WERI-Rb-1 (cell line): Measurements from ENCODE around the gene PCDHGC5.

Experiments used
- DNase-seq: peaks from one replicate; pipeline ENCODE4 v3.0.0-alpha.2; 2020
- H3K27ac ChIP-seq: fragments of 250-450 bp; sonication (Bioruptor Pico); 2 replicates; pipeline ENCODE4 v1.5.1; 2020; ENCODE audit warnings: mild to moderate bottlenecking, moderate library complexity
- H3K27me3 ChIP-seq: fragments of 250-450 bp; sonication (Bioruptor Pico); 2 replicates; pipeline ENCODE4 v1.5.1; 2021; ENCODE audit warnings: mild to moderate bottlenecking, low read depth, moderate library complexity; ENCODE audit not compliant: insufficient read depth, severe bottlenecking
- H3K36me3 ChIP-seq: fragments of 250-450 bp; sonication (Bioruptor Pico); 2 replicates; pipeline ENCODE4 v1.5.1; 2020; ENCODE audit warnings: mild to moderate bottlenecking, moderate library complexity
- H3K4me3 ChIP-seq: 2 replicates; pipeline ENCODE4 v1.5.1; 2011; ENCODE audit warnings: low read depth, mild to moderate bottlenecking, control low read depth, low read length
- H3K9me3 ChIP-seq: fragments of 250-450 bp; sonication (Bioruptor Pico); 2 replicates; pipeline ENCODE4 v1.5.1; 2021; ENCODE audit warnings: mild to moderate bottlenecking, moderate library complexity; ENCODE audit not compliant: severe bottlenecking
- TF ChIP-seq, protein P1 (sequence below): IDR thresholded peaks from 2 replicates; pipeline ENCODE4 v1.5.1; 2011; ENCODE audit warnings: low read depth, mild to moderate bottlenecking, control low read depth, inconsistent platforms, low read length

PCDHGC5 gene

DNA sequence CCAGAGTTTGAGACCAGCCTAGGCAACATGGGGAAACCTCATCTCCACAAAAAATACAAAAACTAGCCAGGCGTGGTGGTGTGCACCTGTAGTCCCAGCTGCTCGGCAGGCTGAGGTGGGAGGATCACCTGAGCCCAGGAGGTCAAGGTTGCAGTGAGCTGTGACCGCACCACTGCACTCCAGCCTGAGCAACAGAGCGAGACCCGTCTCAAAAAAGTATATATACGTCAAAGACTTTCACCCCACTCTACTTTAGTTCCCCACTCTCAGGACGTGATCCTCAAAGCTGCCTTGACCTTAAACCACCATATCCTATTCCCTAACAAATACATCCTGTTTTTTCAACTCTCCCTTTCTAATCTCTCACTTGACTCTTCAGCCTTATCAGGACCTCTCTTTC, 41.0 kb downstream of the PCDHGC5 start:
- TF ChIP-seq, protein P1, sequence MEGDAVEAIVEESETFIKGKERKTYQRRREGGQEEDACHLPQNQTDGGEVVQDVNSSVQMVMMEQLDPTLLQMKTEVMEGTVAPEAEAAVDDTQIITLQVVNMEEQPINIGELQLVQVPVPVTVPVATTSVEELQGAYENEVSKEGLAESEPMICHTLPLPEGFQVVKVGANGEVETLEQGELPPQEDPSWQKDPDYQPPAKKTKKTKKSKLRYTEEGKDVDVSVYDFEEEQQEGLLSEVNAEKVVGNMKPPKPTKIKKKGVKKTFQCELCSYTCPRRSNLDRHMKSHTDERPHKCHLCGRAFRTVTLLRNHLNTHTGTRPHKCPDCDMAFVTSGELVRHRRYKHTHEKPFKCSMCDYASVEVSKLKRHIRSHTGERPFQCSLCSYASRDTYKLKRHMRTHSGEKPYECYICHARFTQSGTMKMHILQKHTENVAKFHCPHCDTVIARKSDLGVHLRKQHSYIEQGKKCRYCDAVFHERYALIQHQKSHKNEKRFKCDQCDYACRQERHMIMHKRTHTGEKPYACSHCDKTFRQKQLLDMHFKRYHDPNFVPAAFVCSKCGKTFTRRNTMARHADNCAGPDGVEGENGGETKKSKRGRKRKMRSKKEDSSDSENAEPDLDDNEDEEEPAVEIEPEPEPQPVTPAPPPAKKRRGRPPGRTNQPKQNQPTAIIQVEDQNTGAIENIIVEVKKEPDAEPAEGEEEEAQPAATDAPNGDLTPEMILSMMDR: no peak
- no peak for DNase-seq
- Histone ChIP-seq H3K27me3 (no peaks in the 10 kb centered on the region), H3K36me3 (peaks cover 63% of the 10 kb centered on the region), H3K27ac (no peak overlapping the region), H3K4me3 (no peak overlapping the region), H3K9me3 (no peaks in the 10 kb centered on the region)

DNA sequence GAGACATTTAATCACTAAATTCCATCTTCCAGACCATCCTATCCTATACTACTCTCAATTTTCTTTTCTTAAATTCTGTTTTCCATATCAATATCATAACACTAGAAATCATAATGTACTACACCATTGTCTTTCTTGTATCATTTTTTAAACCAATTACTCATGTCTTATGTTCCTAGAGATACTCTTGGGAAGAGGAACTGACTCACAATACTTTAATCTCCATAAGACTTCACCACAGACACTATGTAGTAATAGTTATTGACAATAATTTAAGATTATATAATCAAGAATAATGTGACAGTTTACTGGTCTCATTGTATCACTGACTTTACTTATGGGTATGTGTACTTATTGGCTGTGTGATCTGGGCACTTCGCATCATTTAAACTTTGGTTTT, 43.8 kb downstream of the PCDHGC5 start:
- Histone ChIP-seq H3K27ac (no peak overlapping the region), H3K36me3 (peaks cover 43% of the 10 kb centered on the region), H3K9me3 (no peaks in the 10 kb centered on the region), H3K4me3 (no peak overlapping the region), H3K27me3 (no peaks in the 10 kb centered on the region)
- TF ChIP-seq, protein P1: no peak
- no peak for DNase-seq

DNA sequence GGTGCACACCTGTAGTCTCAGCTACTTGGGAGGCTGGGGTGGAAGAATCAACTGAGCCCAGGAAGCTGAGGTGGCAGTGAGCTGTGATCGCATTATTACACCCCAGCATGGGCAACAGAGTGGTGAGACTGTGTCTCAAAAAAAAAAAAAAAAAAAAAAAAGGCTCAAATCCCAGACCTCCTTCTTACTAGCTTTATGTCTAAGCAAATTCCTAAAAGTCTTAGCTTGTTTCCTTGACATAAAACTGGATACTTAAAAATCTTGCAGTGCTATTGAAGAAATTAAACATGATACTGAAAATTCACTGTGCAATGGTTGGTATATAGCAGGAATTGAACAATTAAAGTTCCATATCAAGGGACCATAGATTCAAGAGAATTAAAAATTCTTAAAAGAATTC, 45.0 kb downstream of the PCDHGC5 start:
- DNase-seq: no peak
- H3K27ac ChIP-seq: no peak overlapping the region
- H3K27me3 ChIP-seq: no peaks in the 10 kb centered on the region
- peaks cover 31% of the 10 kb centered on the region for H3K36me3 ChIP-seq
- TF ChIP-seq, protein P1: no peak
- no peak overlapping the region for H3K4me3 ChIP-seq
- no peaks in the 10 kb centered on the region for H3K9me3 ChIP-seq

DNA sequence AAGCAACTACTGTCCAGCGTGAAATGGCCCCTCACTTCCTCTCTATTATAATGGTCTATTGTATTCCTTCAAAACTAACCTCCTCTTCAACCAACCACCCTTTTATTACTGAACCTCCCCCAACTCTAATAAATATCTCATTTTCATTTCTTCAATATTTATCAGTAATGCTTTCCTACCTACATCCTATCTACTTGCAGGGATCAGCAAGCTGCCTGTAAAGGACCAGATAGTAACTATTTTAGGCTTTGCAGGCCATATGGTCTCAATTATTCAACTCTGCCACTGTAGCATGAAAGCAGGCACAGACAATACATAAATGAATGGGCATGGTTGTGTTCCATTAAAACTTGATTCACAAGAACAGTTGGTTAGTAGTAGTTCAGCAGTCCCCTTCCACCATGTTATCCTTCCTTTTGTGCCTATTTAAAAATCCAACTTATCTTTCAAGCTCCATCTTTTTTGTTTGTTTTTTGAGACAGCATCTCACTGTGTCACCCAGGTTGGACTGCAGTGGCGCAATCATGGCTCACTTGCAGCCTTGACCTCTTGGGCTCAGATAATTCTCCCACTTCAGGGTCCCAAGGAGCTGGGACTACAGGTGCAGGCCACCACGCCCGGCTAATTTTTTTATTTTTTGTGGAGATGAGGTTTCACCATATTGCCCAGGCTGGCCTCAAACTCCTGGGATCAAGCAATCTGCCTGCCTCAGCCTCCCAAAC, 45.8 kb downstream of the PCDHGC5 start:
- Histone ChIP-seq H3K4me3 (no peak overlapping the region), H3K27me3 (no peaks in the 10 kb centered on the region), H3K36me3 (peaks cover 25% of the 10 kb centered on the region), H3K27ac (no peak overlapping the region), H3K9me3 (no peaks in the 10 kb centered on the region)
- DNase-seq: no peak
- TF ChIP-seq, protein P1: no peak
